Stimulated activated CD8-positive, alpha-beta memory T cell treated with anti-CD3 and anti-CD28 coated beads, Interleukin-7, amount 100 ng/mL, for 48 hours (primary cell): Measurements from ENCODE around the gene CEP68.
"Not testable (repeated sequence)": the region's sequence is repeated elsewhere in the genome, so short reads cannot be mapped to it uniquely, and the experiment has no call there.

Source experiments
- DNase-seq, 2 donors: peaks; one replicate each; pipeline ENCODE4 v3.0.0-alpha.2; 2020; ENCODE audit warnings: low read depth in 1 of 2; ENCODE audit errors: extremely low read depth in 1 of 2

Gene CEP68

DNA sequence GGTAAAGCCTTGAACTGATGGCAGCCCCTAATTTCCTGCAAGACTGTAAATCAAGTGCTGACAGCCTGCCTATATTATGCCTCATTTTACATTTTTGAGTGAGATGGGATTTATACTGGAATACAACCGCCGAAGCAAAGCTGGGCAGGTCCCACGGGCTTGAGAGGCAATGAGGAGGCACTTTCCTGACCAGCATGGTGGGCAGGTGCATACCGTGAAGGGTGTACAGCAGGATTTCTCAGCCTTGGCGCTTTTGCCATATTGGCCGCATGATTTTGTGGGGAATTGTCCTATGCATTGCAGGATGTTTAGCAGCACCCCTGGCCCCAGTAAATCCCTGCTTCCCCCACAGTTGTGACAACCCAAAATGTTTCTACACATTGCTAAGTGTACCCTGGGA, 22.8 kb downstream of the CEP68 start:
- DNase-seq: no peak

DNA sequence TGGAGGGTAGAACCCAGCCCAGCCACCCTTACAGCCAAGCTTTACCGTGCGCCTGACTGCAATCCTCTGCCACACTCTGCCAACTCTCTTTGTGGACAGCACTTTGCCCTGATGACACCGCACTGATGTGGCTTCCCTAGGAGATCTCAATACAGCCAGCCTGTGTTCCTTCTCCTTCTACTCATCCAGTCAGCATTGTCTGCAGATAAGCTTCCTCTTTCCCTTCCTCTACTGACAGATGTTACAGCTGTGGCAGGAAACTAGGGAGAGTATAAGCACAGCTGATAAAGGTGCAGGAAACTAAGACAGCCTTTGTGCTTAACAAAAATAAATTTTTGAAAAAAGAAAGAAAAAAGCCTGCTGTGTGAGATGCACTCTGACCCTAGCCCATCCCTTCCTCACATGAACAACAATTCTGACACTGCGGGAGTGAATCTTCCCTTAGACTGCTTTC, 25.0 kb downstream of the CEP68 start:
- DNase-seq: no peak

DNA sequence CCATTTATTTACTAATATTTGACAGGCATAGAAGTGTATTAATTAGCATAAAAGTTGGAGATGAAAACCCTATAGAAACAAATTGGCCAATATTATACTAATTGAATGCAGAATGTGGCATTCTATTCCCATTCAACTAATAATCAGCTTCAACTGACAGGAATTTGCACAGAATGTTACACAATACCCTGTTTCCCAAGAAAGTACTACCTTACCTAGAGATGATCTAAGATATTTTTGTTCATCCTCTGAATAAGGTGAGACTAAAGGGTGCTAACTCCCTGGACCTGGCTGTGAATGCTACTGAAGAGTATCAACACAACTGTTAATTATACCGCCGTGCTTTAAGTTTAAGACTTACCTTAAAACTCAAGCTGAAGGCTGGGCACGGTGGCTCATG, 28.9 kb downstream of the CEP68 start:
- no peak for DNase-seq

DNA sequence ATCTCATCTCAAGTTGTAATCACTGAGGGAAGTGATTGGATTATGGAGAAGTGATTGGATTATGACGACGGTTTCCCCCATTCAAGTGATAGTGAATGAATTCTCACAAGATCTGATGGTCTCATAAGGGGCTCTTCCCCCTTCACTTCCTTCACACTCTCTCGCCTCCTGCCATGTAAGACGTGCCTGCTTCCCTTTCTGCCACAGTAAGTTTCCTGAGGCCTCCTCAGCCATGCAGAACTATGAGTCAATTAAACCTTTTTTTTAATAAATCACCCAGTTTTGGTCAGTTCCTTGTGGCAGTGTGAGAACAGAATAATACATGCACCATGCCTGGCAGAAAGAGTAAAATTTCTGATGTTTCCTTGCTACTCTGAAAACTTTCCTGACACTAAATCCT, 36.6 kb downstream of the CEP68 start:
- no peak for DNase-seq

DNA sequence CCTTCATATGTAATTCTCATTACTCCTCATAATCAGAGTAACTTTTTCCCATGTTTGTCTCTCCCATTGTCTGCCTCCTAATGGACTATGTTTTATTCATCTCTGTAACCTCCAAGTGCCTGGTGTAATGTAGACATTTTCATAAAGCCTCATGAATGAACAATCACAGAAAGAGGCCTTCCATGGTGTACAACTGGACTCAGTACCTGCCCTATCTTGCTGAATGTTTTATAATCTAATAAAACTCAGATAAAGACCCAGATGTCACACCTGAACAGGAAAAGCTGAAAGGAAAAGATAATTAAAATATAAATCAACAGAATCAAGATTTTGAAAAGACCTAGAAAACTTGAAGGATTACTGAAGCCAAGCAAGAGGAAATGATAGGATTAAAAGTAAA, 37.0 kb downstream of the CEP68 start:
- DNase-seq: no peak

DNA sequence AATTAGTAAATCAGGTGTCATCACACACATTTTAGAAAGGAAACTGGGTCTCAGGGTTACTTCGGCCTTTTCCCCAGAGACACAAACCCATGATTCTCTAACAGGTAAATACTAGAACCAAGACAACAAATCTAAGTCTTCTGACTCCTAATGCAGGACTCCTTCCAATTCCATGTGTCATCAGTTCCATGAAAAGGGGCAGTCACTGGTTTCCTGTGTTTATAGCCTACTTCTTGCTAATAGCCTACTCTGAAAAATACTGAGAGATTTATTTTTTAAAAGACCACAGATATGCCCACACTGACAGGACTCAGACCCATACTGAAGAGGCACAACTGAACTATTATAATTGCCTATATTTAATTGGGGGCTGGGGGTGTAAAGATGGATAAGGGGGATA, 40.7 kb downstream of the CEP68 start:
- no peak for DNase-seq

DNA sequence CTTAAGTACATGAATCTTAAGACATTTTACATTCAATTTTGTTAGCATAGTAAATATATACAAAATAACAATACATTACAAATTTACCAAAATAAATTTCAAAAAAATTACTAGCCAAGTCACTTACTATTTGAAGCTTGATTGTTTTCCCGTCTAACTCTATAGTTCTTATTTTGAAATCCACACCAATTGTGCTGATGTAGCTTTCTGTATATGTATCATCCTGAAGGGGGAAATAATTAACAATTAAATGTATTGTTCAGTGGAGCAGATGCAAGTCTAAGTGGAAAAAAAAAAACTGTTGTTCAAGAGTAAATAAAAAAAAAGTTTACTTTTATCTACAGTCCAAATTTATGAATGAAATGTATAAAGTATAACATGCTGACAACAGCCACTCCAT, 41.6 kb downstream of the CEP68 start:
- no peak for DNase-seq

DNA sequence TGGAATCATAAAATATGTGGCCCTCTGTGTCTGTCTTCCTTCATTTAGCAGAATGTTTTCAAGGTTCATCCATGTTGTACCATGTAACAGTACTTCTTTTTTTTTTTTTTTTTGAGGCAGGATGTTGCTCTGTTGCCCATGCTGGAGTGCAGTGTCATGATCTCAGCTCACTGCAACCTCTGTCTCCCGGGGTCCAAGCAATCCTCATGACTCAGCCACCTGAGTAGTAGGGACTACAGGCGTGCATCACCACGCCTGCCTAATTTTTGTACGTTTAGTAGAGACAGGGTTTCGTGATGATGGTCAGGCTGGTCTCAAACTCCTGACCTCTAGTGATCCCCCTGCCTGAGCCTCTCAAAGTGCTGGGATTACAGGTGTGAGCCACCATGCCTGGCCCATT, 42.5 kb downstream of the CEP68 start:
- no peak for DNase-seq

DNA sequence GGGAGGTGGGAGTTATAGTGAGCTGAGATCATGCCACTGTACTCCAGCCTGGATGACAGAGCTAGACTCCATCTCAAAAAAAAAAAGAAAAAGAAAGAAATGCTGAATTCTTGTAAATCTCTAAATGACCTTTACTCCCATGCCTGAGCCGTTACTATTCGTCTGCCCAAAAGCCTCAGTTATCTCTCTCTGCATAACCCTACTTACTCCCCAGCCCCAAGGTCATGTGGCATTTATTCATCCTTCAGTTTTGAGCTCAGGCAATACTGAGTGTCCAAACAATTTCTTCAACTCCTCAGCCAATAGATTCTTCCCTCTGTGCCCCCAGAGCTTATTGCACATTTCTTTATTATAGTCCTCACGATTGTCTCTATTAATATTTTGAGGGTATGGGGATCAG, 44.9 kb downstream of the CEP68 start:
- DNase-seq: no peak

DNA sequence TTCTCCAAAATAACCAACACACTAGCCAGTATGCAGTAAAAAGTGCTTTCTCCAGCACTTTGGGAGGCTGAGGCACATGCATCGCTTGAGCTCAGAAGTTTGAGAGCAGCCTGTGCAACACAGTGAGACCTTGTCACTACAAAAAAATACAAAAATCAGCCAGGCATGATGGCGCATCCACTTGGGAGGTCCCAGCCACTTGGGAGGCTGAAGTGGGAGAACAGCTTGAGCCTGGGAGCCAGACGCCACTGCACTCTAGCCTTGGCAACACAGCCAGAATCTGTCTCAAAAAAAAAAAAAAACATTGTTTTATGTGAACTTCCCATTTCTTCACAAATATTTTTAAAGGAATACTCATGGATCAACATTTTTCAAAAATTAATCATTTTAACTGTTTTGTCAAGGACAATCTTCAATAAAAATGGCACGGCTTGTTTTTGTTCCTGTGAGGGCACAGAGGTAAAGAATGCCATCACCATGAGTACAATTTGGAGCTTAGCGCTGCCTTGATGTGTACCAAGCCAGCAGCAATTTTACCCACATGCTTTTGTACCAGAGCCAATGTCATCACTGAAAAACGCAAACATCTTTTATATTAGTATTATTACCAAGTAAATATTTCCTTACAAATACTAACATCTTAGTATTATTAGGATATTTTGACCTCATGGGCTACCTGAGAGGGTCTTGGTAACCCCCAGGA, 46.9 kb downstream of the CEP68 start:
- DNase-seq: no peak

DNA sequence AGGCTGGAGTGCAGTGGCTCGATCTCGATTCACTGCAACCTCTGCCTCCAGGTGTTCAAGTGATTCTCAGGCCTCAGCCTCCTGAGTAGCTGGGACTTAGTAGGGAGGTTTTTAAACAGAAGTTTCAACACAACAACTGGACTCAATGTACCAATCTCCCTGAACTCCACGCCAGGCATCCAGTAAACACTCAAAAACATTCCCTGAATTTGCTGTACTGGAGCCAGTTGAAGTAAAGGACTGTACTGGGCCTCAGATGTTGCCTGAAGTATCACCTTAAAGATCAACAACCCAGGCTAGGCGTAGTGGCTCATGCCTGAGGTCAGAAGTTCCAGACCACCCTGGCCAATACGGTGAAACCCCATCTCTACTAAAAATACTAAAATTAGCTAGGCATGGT, 51.3 kb downstream of the CEP68 start:
- DNase-seq: no peak

DNA sequence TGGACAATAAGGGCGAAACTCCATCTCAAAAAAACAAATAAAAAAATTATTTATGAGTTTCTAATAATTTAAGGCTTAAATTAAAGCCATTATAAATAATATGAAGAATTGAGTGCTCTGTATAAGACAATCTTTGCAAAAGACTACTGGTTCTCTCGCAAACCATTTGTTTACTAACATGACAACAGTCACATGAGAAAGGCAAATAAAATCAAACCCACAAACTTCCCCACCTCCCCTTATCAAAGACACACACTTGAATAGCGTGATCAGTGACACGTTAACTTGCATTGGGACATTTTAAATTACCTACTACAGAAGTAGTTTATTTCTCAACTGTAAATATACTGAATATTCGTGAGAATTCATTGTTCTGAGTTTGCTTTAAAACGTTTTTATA, 52.6 kb downstream of the CEP68 start:
- DNase-seq: no peak

DNA sequence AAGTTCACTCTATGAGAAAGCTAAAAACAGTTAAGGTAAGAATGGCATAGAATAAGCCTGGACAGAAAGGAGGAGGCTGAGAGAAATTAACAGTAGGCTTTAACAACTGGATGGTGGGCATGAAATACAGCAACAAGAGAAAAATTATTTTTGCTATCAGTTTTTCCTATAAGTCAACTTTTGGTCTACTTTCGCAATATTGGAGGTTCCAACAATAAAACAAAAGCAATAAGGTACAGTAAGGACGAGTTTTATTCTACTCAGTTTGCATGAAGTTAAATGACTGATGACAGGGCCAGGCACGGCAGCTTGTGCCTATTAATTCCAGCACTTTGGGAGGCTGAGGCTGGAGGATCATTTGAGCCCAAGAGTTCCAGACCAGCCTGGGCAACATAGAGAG, 56.4 kb downstream of the CEP68 start:
- no peak for DNase-seq

DNA sequence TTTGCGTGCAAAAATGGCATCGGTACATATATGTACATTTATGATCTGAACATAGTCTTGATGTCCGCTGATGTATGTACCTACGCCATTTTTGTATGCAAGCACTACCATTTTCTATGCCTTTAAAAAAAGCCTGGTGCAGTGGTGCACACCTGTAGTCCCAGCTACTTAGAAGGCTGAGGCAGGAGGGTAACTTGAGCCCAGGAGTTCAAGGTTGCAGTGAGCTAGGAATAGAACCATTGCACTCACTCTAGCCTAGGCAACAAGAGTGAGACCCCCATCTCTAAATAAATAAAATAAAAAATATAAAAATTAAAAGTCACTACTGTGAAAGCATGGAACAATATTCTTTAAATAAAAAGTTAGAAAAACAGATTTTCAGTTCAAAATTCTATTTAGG, 57.0 kb downstream of the CEP68 start:
- no peak for DNase-seq

DNA sequence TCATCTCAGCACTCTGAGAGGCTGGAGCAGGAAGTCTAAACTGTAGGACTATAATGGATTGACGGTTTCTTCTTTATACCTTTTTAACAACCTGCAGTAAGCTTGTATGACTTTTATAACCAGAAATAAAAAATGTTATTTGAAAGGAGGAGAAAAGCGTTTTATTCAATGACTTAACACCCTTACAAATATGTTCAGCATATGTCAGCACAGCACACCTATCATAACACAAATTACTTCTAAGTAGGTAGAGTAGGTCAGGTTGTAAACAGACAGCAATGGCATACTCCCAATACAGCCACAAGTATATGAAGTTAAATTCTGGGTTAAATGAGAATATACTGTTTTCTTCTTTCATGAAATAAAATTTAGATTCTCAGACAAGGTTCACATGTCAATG, 57.6 kb downstream of the CEP68 start:
- DNase-seq: no peak

DNA sequence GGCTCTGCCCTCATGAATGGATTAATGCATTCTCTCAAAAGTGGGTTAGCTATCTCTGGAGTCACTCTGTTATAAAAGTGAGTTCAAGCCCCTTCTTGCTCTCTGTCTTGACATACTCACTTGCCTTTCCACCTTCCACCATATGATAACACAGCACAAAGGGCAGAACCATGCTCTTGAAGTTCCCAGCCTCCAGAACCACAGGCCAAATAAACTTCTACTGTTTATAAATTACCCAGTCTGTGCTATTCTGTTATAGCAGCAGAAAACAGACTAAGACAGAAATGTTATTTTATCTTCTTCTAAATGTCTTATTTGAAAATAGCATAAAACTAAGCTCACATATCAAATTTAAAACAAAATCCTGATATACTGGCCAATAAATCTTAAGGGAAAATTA, 58.7 kb downstream of the CEP68 start:
- DNase-seq: no peak

DNA sequence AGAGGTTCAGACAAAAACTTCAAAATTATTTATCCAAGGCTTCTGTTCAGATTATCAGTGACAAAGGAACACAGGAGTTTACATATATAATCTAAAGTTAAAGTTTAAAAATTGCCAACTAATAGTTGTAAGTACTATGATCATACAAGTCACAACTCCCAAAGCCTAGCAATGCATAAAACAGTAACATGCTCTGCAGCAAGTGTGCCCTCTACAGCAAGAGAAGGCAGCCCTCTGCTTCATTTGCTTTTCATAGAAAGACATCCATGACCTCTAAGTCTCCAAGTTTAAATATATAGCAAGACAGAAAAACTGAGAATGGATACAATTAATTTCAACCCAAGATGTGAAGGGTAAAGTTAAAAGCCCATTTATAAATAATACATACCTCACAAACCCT, 60.4 kb downstream of the CEP68 start:
- DNase-seq: no peak

DNA sequence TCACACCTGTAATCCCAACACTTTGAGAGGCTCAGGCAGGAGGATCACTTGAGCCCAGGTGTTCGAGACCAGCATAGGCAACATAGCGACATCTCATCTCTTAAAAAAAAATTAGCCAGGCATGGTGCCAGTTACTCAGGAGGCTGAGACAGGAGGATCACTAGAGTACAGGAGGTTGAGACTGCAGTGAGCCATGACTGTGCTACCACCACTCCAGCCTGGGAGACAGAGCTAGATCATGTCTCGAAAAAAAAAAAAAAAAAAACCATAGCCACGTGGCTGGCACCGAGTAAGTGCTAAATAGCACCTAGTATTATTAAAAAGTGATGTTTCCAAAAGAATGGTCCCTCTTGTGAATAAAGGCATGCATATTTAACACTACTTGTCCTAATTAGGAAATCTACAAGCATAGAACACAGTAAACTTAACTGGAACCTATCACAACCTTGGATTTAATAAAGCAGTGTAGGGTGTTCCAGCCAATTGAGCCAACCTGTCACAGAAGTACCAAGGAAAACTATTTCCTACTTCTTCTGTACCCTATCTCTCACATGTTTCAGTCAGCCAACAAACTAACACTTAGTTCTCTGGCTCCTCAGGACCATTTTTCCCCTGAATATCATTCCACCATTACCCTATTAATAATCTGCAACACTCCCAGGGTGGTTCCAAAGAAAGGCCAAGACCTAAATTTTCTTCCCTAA, 64.9 kb downstream of the CEP68 start:
- no peak for DNase-seq

DNA sequence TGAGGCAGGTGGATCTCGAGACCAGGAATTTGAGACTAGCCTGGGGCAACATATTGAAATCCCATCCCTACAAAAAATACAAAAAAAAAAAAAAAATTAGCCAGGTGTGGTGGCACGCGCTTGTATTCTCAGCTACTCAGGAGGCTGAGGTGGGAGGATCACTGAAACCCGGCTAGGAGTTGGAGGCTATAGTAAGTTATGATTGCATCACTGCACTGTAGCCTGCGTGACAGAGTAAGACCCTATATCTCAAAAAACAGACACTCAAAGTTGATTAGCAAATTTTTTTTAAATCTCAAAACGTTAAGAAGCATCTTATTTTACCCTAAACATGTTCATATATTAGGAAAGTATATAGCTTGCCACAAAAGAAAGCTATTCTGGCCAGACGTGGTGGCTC, 66.1 kb downstream of the CEP68 start:
- DNase-seq: no peak

DNA sequence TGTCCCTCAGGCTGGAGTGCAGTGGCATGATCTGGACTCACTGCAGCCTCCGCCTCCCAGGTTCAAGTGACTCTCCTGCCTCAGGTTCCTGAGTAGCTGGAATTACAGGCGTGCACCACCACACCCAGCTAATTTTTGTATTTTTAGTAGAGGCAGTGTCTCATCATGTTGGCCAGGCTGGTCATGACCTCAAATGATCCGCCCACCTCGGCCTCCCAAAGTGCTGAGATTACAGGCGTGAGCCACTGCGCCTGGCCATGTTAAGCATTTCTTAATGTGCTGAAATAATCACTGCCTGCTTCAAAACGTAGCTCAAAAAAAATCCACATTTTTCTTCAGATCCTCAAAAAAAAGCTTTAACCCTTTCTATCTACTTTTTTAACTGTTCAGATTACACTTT, 69.2 kb downstream of the CEP68 start:
- DNase-seq: not testable (repeated sequence)

DNA sequence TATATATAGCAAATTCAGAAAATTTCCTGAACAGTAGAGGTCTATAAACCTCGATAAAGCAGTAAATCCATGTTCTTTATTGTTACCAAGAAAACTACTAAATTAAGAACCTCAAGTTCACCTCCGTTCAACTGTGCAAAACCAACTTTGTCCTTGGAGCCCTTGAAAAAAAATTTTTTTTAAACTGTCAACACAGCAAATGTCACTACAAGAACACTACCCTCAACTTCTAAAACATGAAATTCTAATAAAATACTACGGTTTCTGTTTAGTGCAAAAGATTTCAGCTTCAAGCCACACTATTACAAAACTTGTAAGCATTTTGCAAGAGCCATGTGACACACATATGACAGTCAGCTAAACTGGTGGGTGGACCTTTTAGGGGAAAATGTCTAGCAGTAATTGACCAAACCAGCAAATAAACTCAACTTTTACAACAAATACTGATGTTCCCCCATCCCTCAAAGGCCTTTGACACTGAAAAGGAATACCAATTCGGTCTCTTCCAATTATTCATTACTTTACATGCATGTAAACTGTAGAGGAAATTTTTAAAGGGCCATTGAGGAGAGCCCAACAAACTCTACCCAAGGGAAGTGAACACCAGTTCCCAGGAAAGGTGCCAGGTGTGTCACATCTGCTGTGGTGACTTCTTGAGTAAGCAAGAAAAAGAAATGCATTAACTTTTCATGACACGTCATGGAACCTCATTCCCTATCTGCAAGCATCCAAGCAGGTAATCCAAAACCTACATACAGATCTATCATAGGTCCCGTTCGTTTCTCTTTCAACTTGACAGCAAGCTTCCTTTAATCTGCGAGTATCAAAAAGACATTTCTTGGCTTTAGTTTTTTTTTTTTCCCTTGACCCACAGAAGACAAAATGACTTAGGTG, 72.3 kb downstream of the CEP68 start:
- DNase-seq: no peak
